Epithelial cell of proximal tubule (primary cell): ENCODE data around the gene TASL. TPM values are rescaled to one million over a fixed set of nuclear protein-coding genes. Genes with fewer than 3 reads are reported as not detected.
A peak's percentile ranks its signal among the peaks of the same experiment; 100 is the strongest.
"Not testable (repeated sequence)": the region's sequence is repeated elsewhere in the genome, so short reads cannot be mapped to it uniquely, and the experiment has no call there.

Experiments used
- DNase-seq: peaks from one replicate; pipeline ENCODE4 v3.0.0-alpha.2; 2011; ENCODE audit warnings: low read depth
- H3K4me3 ChIP-seq: 2 replicates; pipeline ENCODE4 v1.5.1; 2011; ENCODE audit warnings: low read depth, mild to moderate bottlenecking, low read length
- CTCF ChIP-seq: conservative IDR thresholded peaks from 2 replicates; pipeline ENCODE4 v1.5.1; 2012; ENCODE audit warnings: low read depth, mild to moderate bottlenecking, low read length
- total RNA-seq: library from RNA; depleted of rRNA; stranded (reverse); fragments of >200 nt; gene quantifications from 2 replicates; pipeline ENCODE4 v1.2.3, GENCODE V29; 2015

TASL gene
- total RNA-seq, 1 donor from 2014 or later, result not detected

GRCh38 chrX:30576881-30577280 lies 685 bp downstream of the TASL start:
- no peak for DNase-seq
- H3K4me3 ChIP-seq, result peak overlapping the region; percentile 19
- TF ChIP-seq CTCF, result no peak

- H3K4me3 ChIP-seq, result no peak overlapping the region
- no peak for DNase-seq
- TF ChIP-seq CTCF, result no peak
These were observed 4.4 kb downstream of the TASL start for GRCh38 chrX:30573125-30573524.

DNA sequence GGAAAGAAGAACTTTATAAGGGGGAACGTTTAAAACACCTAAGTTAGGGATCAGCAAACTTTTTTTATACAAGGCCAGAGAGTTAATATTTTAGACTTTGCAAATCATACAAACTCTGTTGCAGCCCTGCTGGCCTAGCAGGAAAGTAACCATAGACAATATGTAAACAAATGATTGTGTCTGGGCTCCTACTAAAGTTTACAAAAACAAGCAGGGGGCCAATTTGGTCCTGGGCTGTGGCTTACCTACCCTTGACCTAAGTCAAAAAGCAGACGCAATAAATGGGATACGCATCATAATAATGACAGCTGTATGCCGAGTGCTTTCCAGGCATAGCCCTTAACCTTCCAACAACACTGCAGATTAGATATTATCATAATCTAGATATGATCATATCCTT lies 4.9 kb downstream of the TASL start:
- H3K4me3 ChIP-seq, result no peak overlapping the region
- no peak for TF ChIP-seq CTCF
- no peak for DNase-seq

GRCh38 chrX:30572004-30572403 lies 5.6 kb downstream of the TASL start:
- no peak for DNase-seq
- TF ChIP-seq CTCF, result no peak
- H3K4me3 ChIP-seq, result no peak overlapping the region

DNA sequence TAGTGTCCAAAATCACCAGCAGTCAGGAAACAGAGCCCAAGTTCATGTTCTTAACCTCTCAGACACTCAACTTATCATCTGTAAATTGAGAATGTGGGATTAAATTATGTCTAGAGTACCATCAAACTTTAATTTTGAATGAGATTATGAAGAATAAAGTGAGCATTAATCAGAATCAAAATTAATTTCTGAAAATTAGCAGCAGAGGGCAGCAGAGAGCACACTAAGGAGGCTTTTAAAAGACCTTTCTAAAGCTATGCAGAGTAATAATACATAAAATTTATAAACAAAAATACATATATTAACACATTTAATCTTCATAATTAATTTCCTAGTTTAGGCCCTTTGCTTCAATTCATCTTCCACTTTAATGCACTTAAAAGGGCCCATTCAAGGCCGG lies 7.1 kb downstream of the TASL start:
- peak; percentile 47 for TF ChIP-seq CTCF
- H3K4me3 ChIP-seq, result no peak overlapping the region

DNA sequence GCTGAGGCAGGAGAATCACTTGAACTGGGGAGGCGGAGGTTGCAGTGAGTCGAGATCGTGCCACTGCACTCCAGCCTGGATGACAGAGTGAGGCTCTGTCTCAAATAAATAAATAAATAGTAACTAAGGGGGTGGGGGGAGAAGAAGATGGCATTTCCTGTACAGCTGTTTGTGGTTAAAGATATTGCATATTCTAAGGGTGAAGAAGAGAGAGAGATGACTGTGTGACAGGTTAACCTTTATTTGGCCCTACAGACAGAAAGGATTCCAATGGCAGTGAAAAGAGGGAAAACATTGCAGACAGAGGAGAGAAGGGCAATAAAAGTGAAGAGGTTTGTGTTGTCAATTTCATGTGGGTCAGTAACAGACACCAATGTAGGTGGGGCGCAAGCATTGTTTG lies 9.4 kb downstream of the TASL start:
- no peak for DNase-seq
- no peak for TF ChIP-seq CTCF
- H3K4me3 ChIP-seq, result no peak overlapping the region

More for the DNA sequence above, 7.1 kb downstream of the TASL start:
- DNase-seq, result no peak

DNA sequence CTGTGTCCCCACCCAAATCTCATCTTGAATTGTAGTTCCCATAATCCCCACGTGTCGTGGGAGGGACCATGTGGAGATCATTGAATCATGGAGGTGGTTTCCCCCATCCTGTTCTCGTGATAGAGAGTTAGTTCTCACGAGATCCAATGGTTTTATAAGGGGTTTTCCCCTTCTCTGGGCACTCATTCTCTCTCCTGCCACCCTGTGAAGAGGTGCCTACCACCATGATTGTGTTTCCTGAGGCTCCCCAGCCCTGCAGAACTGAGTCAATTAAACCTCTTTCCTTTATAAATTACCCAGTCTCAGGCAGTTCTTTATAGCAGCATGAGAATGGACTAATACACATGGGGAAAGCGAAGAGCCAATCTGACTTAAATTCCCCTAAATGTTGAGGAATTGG lies 14.5 kb downstream of the TASL start:
- DNase-seq, result not testable (repeated sequence)

GRCh38 chrX:30561191-30561590 lies 16.4 kb downstream of the TASL start:
- TF ChIP-seq CTCF, result no peak
- H3K4me3 ChIP-seq, result no peak overlapping the region
- DNase-seq, result no peak

More for the DNA sequence above, 14.5 kb downstream of the TASL start:
- H3K4me3 ChIP-seq, result not testable (repeated sequence)
